Right atrium auricular region (tissue), 2 donors: ENCODE data around the gene CST9. TPM values are rescaled to one million over a fixed set of nuclear protein-coding genes. Genes with fewer than 3 reads are reported as not detected.
A peak's percentile ranks its signal among the peaks of the same experiment; 100 is the strongest.

ENCODE experiments used
- DNase-seq: peaks from one replicate; pipeline ENCODE4 v3.0.0-alpha.2; 2019; ENCODE audit warnings: low spot score
- H3K27ac ChIP-seq, 2 donors: fragments of 200-600 bp; sonication (generic); 1 replicate in 1 of 2; 2 replicates in 1 of 2; pipeline ENCODE4 v1.5.1; 2016 to 2019
- H3K27me3 ChIP-seq, 2 donors: fragments of 200-600 bp; sonication (generic); one replicate each; pipeline versions ENCODE4 v1.5.1 to v1.6.0; 2017 to 2019
- H3K36me3 ChIP-seq: fragments of 200-600 bp; sonication (generic); one replicate; pipeline ENCODE4 v1.5.1; 2016
- H3K4me1 ChIP-seq, 2 donors: fragments of 200-600 bp; sonication (generic); one replicate each; pipeline versions ENCODE4 v1.5.1 to v1.6.0; 2017 to 2019
- H3K4me3 ChIP-seq, 2 donors: fragments of 200-600 bp; sonication (generic); 1 replicate in 1 of 2; 2 replicates in 1 of 2; pipeline ENCODE4 v1.5.1; 2017 to 2019; ENCODE audit warnings: mild to moderate bottlenecking in 1 of 2, moderate library complexity in 1 of 2
- H3K9me3 ChIP-seq, 2 donors: fragments of 200-600 bp; sonication (generic); one replicate each; pipeline ENCODE4 v1.5.1; 2019
- total RNA-seq, 2 donors: library from RNA; depleted of rRNA; stranded (reverse); fragments of >200 nt; gene quantifications; one replicate each; pipeline ENCODE4 v1.1.0, GENCODE V29; 2016
- TF ChIP-seq, protein P1 (sequence below), 2 donors: fragments of 200-600 bp; sonication (generic); IDR thresholded peaks; one replicate each; pipeline ENCODE4 v1.5.1; 2019; ENCODE audit warnings: antibody characterized with exemption in 2 of 2

CST9 gene
- total RNA-seq, 2 donors from 2014 or later = not detected

DNA sequence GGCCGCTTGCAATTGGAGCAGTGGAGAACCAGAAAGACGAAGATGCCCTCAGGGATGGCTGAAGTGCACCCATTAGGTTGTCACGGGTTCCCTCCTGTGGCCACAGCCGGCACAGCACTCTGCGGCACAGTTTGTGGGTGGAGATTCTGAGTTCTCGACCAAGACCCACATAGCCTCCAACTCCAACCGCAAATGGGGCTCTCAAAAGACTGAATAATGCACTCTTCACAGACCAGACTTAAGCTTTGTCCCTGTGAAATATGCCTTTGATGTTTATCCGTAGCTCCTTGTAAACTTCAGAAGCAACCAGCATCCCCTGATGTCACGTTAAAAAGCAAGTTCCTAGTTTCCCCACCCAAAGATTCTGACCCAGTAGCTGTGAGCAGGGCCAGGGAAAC, 934 bp upstream of the CST9 start:
- Histone ChIP-seq H3K27ac (no peak overlapping the region), H3K27me3 (no peaks in the 10 kb centered on the region), H3K9me3 (no peaks in the 10 kb centered on the region), H3K36me3 (no peaks in the 10 kb centered on the region), H3K4me1 (no peaks in the 10 kb centered on the region), H3K4me3 (no peak overlapping the region)
- DNase-seq = peak; percentile 82
- TF ChIP-seq, protein P1, sequence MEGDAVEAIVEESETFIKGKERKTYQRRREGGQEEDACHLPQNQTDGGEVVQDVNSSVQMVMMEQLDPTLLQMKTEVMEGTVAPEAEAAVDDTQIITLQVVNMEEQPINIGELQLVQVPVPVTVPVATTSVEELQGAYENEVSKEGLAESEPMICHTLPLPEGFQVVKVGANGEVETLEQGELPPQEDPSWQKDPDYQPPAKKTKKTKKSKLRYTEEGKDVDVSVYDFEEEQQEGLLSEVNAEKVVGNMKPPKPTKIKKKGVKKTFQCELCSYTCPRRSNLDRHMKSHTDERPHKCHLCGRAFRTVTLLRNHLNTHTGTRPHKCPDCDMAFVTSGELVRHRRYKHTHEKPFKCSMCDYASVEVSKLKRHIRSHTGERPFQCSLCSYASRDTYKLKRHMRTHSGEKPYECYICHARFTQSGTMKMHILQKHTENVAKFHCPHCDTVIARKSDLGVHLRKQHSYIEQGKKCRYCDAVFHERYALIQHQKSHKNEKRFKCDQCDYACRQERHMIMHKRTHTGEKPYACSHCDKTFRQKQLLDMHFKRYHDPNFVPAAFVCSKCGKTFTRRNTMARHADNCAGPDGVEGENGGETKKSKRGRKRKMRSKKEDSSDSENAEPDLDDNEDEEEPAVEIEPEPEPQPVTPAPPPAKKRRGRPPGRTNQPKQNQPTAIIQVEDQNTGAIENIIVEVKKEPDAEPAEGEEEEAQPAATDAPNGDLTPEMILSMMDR (IDR thresholded peaks at IDR 0.05) = peak; percentile 88 to 91

DNA sequence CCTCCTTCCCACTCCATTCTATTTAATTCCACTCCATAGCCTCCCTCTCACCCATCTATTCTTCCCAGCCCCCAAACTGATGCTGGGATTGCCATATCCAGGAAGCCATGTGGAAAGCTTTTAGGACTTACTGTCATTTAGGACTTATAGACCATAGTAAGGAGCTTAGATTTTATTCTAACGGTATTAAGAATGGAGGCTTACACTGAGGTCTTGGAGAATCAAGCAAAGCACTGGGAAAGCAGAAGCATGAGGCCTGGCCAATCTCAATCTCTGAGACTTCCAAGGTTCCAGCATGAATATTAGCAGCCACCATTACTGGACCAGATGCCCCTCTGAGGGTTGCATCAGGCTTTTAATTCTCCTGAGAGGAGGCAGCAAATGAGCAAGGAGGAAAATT, 1.4 kb downstream of the CST9 start:
- DNase-seq = no peak
- H3K27ac ChIP-seq = no peak overlapping the region

DNA sequence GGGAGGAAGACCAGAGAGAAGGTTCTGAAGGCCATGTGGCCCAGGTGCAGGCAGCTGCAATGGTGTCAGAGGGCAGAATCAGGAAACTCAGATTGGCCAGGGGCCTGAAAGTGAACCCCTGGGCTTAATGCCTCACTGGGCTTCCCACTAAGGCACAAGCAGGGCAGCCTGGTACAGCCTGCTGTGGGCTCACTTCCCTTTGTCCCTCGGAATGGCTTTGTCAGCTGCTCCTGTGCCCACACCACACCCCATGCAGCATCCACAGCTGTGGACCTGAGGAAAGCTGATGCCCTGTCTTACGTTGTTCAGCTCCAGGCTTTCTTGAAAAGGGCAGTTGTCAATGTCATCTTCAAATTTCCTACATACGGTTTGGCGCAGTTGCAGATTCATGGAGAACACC, 2.4 kb downstream of the CST9 start:
- TF ChIP-seq, protein P1 (IDR thresholded peaks at IDR 0.05) = no peak
- Histone ChIP-seq H3K4me1 (no peaks in the 10 kb centered on the region), H3K36me3 (no peaks in the 10 kb centered on the region), H3K9me3 (no peaks in the 10 kb centered on the region), H3K4me3 (no peak overlapping the region), H3K27ac (no peak overlapping the region), H3K27me3 (no peaks in the 10 kb centered on the region)
- DNase-seq = no peak

More for the DNA sequence above, 1.4 kb downstream of the CST9 start:
- Histone ChIP-seq H3K27me3 (no peaks in the 10 kb centered on the region), H3K4me3 (no peak overlapping the region), H3K36me3 (no peaks in the 10 kb centered on the region), H3K9me3 (no peaks in the 10 kb centered on the region), H3K4me1 (no peaks in the 10 kb centered on the region)
- TF ChIP-seq, protein P1 (IDR thresholded peaks at IDR 0.05) = no peak

DNA sequence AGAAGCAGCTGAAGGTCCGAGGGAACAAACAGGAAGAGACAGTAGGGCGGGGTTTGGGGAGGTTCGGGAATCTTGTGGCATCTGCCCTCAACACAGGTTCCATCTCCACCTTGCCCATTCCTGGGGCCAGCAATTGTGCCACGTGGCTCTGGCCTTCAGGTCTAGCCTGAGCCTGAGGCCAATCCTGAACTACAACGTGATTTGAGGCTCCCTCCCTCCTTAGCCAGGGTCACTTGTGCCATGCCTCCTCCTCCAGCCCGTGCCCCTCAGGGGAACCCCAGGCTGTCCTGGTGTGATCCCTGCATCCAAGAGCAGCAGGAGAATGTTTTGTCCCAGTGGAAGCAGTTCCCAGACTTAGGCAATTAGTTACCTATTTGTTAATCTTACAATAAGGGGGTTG, 3.0 kb downstream of the CST9 start:
- no peaks in the 10 kb centered on the region for H3K4me1 ChIP-seq
- no peaks in the 10 kb centered on the region for H3K36me3 ChIP-seq
- no peak overlapping the region for H3K4me3 ChIP-seq
- TF ChIP-seq, protein P1 (IDR thresholded peaks at IDR 0.05) = no peak
- no peaks in the 10 kb centered on the region for H3K27me3 ChIP-seq
- no peak overlapping the region for H3K27ac ChIP-seq
- no peaks in the 10 kb centered on the region for H3K9me3 ChIP-seq
- no peak for DNase-seq

DNA sequence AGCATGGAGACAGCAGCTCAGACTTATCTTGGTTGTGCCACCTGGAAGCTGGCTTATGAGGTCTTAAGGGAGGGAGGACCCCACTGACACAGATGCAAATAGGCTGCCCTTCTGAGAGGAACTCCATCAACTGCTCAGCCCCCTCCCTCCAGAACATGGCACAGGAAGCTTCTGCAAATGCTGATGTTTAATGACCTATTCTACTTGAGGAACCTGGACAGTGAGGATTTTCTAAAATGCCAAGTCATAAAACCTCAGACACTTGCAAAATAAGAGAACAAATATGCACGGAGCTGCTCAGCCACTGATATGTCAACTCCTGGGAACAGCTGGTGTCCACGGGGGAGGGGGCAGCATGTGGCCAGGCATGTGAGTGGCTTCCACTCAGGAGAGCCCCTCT, 3.5 kb downstream of the CST9 start:
- DNase-seq = no peak
- H3K36me3 ChIP-seq = no peaks in the 10 kb centered on the region
- TF ChIP-seq, protein P1 (IDR thresholded peaks at IDR 0.05) = no peak
- no peaks in the 10 kb centered on the region for H3K27me3 ChIP-seq
- H3K27ac ChIP-seq = no peak overlapping the region
- H3K9me3 ChIP-seq = no peaks in the 10 kb centered on the region
- no peak overlapping the region for H3K4me3 ChIP-seq
- no peaks in the 10 kb centered on the region for H3K4me1 ChIP-seq

DNA sequence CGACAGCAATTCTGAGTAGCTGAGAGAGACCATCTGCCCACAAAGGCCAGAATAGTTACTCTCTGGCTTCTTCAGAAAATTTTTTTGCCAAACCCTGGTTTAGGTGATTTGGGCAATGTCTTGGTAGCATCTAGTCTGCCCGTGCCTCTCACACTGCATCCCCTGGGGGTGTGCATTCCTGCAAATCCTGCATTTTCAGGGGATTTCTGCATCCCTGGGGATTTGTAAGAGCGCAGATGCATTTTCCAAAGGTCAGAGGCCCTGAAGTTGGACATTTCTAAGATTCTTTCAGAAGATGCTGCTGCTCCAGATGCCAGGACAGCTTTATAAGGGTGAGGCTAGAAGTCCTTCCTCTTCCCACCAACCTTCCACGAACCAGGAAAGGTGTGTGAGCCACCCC, 4.0 kb downstream of the CST9 start:
- Histone ChIP-seq H3K4me1 (no peaks in the 10 kb centered on the region), H3K27me3 (no peaks in the 10 kb centered on the region), H3K27ac (no peak overlapping the region), H3K9me3 (no peaks in the 10 kb centered on the region), H3K4me3 (no peak overlapping the region), H3K36me3 (no peaks in the 10 kb centered on the region)
- TF ChIP-seq, protein P1 (IDR thresholded peaks at IDR 0.05) = no peak
- no peak for DNase-seq
